Activated CD8-positive, alpha-beta memory T cell treated with anti-CD3 and anti-CD28 coated beads, Interleukin-2, amount 50 U/mL, for 4 hours (primary cell): ENCODE measurements around the gene SEPTIN5.

Source experiments
- DNase-seq: peaks from one replicate; pipeline ENCODE4 v3.0.0-alpha.2; 2020

The SEPTIN5 gene

GRCh38 chr22:19706661-19707151, 7.6 kb upstream of the SEPTIN5 start:
- no peak for DNase-seq

- no peak for DNase-seq
These were observed 6.7 kb upstream of the SEPTIN5 start for GRCh38 chr22:19707347-19708290.

DNA sequence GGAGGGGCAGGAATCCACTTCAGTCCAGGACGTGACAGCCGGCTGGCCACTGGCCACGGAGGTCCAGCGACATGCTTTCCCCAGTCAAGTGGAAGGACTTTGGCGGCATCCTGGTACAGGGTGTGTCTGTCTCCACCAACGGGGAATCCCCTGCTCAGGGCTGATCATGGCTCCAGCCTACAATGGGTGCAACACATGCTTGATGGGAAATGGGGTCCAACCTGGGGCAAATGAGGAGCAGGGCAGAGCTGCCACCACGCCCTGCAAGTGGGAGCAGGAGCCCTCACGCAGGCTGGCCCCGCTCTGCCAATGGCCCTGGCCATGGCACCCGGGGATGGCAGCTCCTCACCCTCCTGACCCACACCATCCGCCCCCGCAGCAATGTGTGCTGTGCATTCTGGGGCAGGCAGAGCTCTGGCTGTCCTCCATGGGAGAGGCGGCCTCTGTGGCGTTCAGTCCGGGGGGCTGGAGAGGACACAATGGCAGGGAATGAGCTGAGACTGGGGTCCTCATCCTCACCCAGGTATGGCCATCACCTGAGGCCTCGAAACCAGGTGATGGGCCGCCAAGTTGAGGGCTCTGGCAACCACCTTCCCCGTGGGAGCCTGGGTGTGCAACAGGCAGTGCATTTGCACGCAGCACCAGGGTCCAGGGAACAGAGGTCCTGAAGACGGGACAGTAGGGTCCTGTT, 5.8 kb upstream of the SEPTIN5 start:
- DNase-seq, result no peak

GRCh38 chr22:19709063-19709769, 5.1 kb upstream of the SEPTIN5 start:
- no peak for DNase-seq

- DNase-seq, result no peak
These were observed 4.1 kb upstream of the SEPTIN5 start for GRCh38 chr22:19710020-19710768.

- DNase-seq, result no peak
These were observed 3.6 kb upstream of the SEPTIN5 start for GRCh38 chr22:19710769-19711106.

DNA sequence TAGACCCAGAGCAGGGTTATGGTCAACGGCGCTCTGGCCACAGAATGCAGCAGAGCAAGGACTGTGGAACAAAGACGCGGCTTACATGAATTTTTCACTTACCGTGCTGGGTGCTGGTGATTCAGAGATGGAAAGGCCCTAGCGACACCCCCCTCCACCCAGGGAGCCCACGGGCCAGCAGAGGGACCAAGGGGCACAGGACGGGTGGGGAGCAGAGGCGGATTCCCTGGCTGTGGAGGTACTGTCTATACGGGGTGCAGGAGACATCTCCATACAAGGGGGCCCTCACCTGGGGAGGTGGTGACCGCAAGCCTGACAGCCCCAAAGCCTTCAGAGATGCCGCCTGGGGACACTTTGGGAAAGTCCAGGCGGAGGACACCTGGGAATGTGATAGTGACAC, 1.1 kb upstream of the SEPTIN5 start:
- DNase-seq, result no peak

- no peak for DNase-seq
These were observed 522 bp upstream of the SEPTIN5 start for GRCh38 chr22:19713650-19714311.

GRCh38 chr22:19715188-19715930, 1.1 kb downstream of the SEPTIN5 start:
- no peak for DNase-seq

GRCh38 chr22:19716041-19716828, 1.9 kb downstream of the SEPTIN5 start:
- DNase-seq, result no peak

- no peak for DNase-seq
These were observed 2.5 kb downstream of the SEPTIN5 start for GRCh38 chr22:19716829-19717105.

DNA sequence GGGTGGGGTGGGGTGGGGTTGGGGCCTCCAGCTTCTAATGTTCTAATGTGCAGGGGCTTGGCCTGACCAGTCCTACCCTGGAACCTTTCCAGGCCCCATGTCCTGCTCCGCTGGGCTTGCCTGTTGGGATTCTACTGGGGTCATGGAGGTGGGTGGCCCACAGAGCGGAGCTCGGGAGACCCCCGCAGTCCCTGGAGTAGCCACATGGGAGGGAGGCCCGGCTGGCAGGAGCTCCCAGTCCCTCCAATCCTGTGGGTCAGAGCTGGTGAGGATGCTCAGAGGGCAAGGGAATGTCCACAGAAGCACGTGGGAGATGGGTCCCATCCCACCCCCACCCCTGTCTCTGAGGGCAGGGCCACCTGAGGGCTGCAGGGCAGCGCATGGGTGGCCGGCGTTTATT, 2.9 kb downstream of the SEPTIN5 start:
- DNase-seq, result no peak

DNA sequence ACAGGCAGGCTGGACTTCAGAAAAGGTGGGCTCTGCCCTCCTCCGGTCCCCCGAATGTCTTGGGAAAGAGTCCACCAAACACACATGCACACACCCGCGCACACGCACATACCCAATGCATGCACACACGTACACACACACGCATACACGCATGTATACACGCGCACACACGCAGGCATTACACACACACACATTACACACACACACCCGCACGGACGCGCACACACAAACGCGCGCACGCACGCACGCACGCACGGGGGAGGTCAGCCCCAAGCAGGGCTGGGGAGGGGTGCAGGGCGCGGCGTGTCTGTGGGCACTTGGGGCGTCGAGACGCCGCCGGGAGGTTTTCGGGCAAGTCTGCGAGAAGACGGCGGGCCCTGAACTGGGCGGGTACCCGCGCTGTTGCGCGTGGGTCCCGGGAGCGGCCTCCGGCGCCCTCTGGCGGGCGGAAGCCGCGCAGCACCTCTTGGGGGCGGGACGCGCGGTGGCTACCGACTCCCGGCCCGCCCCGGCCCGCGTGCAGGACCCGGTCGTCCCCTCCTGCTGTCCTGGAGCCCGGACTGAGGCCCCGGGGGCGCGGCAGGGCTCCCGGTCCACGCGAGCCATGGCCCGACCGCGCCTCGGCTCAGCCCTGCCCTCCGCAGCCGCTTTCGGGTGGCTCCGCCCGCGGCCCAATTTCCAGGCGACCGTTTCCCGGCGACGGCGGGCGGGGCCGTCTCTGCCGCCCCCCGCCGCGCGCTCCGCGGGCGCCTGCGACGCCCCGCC, 3.6 kb downstream of the SEPTIN5 start:
- DNase-seq, result peak; percentile 84

GRCh38 chr22:19718456-19719049, 4.2 kb downstream of the SEPTIN5 start:
- no peak for DNase-seq

DNA sequence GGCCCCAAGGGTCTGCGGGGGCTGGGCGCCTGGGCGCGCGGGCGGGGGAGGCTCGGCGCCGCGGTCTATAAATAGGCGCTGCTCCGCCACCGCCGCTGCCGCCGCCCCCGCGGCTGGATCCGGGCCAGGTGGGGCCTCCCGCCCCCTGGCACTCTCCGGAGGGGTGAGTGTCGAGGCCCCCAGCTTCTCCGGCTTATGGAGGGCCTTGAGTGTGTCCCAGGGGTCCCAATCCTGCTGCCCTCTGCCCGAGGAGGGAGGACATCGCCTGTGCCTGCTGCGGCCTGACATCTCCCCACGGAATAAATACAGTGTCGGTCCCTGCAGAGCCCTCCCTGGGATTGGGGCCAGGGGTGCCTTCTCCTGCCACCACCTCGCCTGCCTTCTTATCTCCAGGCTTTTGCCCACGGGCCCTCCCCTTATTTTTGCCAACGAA, 4.8 kb downstream of the SEPTIN5 start:
- DNase-seq, result peak; percentile 61

- no peak for DNase-seq
These were observed 5.3 kb downstream of the SEPTIN5 start for GRCh38 chr22:19719488-19720021.

DNA sequence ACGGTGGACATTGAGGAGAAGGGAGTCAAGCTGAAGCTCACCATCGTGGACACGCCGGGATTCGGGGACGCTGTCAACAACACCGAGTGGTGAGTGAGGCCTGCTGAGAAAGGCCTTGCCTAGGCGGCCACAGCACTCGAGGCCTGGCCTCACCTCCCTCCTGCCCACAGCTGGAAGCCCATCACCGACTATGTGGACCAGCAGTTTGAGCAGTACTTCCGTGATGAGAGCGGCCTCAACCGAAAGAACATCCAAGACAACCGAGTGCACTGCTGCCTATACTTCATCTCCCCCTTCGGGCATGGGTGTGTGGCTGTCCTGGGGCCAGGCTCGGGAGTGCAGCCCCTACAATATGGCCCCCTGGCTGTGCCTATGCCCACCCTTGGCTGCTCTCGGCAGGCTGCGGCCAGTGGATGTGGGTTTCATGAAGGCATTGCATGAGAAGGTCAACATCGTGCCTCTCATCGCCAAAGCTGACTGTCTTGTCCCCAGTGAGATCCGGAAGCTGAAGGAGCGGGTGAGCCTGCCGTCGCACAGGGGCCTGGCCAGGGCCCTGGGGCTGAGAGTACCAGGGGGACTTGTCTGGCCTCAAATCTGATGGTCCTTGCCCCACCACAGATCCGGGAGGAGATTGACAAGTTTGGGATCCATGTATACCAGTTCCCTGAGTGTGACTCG, 6.0 kb downstream of the SEPTIN5 start:
- DNase-seq, result no peak

DNA sequence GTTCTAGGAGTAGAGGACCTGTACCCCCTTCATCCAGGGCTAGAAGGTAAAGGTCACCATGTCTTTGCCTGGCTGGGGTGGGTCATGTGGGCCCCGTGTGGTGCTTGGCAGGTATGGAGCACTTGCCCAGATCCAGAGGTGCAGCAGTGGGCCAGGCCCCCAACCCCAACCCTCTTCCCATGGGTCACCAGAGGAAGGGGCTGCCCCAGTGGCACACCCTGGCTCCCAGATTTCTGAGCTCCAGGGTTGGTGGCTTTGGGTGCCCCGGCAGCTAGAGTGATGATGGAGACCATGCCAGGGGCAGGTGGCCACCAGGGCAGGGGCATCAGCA, 6.7 kb downstream of the SEPTIN5 start:
- no peak for DNase-seq
